Measurements from ENCODE around the gene LRCOL1. TPM values are rescaled to one million over a fixed set of nuclear protein-coding genes. Genes with fewer than 3 reads are reported as not detected.

Gene LRCOL1
- total and polyA plus RNA-seq, 2 experiments from 2014 or later: 1.7 TPM; not detected in 1

DNA sequence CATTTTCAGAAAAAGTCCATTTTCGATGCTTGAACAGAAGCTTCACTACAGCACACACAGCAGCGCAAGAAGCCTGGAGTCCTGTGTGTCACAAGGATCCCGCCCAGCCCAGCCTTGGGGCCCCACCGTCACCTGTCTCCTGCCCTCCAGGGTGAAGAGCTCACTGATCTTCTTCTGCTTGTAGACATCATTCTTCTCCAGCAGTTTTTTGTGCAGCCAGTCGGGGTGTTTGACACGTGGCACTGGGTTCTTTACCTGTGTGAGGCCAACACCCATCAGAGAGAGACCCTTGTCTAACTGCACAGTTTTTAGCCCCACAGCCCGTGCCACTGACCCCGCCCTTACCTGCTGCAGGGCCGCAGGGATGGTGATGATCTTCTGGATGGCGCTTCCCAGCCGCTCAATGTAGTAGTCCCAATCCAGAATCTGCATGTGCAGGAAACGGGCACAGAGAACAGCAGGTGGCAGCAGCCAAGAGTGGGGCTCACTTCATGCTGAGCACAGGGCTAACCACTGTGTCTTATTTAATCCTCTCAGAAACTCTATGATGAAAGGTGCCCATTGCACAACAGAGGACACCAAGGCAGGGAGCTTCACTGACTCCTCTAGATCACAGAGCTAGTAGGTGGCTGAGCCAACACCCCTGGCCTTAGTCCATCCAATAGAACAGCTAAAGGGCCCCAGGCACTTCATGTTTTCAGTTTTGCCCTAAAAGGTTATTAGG lies 46.8 kb upstream of the LRCOL1 start:
- TF ChIP-seq, protein P1, sequence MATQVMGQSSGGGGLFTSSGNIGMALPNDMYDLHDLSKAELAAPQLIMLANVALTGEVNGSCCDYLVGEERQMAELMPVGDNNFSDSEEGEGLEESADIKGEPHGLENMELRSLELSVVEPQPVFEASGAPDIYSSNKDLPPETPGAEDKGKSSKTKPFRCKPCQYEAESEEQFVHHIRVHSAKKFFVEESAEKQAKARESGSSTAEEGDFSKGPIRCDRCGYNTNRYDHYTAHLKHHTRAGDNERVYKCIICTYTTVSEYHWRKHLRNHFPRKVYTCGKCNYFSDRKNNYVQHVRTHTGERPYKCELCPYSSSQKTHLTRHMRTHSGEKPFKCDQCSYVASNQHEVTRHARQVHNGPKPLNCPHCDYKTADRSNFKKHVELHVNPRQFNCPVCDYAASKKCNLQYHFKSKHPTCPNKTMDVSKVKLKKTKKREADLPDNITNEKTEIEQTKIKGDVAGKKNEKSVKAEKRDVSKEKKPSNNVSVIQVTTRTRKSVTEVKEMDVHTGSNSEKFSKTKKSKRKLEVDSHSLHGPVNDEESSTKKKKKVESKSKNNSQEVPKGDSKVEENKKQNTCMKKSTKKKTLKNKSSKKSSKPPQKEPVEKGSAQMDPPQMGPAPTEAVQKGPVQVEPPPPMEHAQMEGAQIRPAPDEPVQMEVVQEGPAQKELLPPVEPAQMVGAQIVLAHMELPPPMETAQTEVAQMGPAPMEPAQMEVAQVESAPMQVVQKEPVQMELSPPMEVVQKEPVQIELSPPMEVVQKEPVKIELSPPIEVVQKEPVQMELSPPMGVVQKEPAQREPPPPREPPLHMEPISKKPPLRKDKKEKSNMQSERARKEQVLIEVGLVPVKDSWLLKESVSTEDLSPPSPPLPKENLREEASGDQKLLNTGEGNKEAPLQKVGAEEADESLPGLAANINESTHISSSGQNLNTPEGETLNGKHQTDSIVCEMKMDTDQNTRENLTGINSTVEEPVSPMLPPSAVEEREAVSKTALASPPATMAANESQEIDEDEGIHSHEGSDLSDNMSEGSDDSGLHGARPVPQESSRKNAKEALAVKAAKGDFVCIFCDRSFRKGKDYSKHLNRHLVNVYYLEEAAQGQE (IDR thresholded peaks at IDR 0.05; ENCODE audit: unreplicated experiment): no peak
- no peak for TF ChIP-seq NANOG (IDR thresholded peaks at IDR 0.05; ENCODE audit: borderline replicate concordance)
- TF ChIP-seq STAT1 (IDR thresholded peaks at IDR 0.05; ENCODE audit: unreplicated experiment): no peak
- TF ChIP-seq JUNB (IDR thresholded peaks at IDR 0.05; ENCODE audit: unreplicated experiment): no peak
- TF ChIP-seq EZH2phosphoT487 (IDR thresholded peaks at IDR 0.05; ENCODE audit: unreplicated experiment): no peak
- TF ChIP-seq, protein P2, sequence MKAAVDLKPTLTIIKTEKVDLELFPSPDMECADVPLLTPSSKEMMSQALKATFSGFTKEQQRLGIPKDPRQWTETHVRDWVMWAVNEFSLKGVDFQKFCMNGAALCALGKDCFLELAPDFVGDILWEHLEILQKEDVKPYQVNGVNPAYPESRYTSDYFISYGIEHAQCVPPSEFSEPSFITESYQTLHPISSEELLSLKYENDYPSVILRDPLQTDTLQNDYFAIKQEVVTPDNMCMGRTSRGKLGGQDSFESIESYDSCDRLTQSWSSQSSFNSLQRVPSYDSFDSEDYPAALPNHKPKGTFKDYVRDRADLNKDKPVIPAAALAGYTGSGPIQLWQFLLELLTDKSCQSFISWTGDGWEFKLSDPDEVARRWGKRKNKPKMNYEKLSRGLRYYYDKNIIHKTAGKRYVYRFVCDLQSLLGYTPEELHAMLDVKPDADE (IDR thresholded peaks at IDR 0.05): no peak
- no peak for TF ChIP-seq CREB1 (CRISPR knock-in tag; IDR thresholded peaks at IDR 0.05; ENCODE audit: low read depth)
- DNase-seq (ENCODE audit: low spot score): no peak
- H4K20me1 ChIP-seq (replicated peaks; ENCODE audit: insufficient read depth): peaks cover 6% of the 10 kb centered on the region
- no peaks in the 10 kb centered on the region for H3K4me1 Mint-ChIP-seq
- H3K4me3 ChIP-seq: no peak overlapping the region
- 0 out of 2 replicates have a peak, but pooled peaks cover 12% of the 10 kb centered on the region for H3F3A ChIP-seq (replicated peaks; ENCODE audit: low read depth)
- H3K36me3 ChIP-seq (ENCODE audit: insufficient read depth): peaks cover 72% of the 10 kb centered on the region
- ATAC-seq: no peak
- H3K4me2 ChIP-seq: no peak overlapping the region
- no peak overlapping the region for H3K4me3 Mint-ChIP-seq
- no peak overlapping the region for H2AFZ ChIP-seq
- H3K36me3 Mint-ChIP-seq (ENCODE audit: low read depth): peaks cover 89% of the 10 kb centered on the region
- H3K4me1 ChIP-seq (ENCODE audit: insufficient read depth): no peaks in the 10 kb centered on the region
- H3K9me2 ChIP-seq (ENCODE audit: insufficient read depth): no peaks in the 10 kb centered on the region
- H3K27me3 Mint-ChIP-seq (ENCODE audit: insufficient read depth, low read depth, poor library complexity): peaks cover 2% of the 10 kb centered on the region
- 0 out of 2 replicates have a peak overlapping the region, but pooled peaks have one; percentile 26 for H3K27ac ChIP-seq (ENCODE audit: low read depth)
- no peaks in the 10 kb centered on the region for H3K9me3 Mint-ChIP-seq
- H3K27ac Mint-ChIP-seq: no peak overlapping the region
- no peaks in the 10 kb centered on the region for H3K79me2 ChIP-seq (replicated peaks; ENCODE audit: insufficient read depth)
- no peaks in the 10 kb centered on the region for H3K27me3 ChIP-seq (ENCODE audit: insufficient read depth)

DNA sequence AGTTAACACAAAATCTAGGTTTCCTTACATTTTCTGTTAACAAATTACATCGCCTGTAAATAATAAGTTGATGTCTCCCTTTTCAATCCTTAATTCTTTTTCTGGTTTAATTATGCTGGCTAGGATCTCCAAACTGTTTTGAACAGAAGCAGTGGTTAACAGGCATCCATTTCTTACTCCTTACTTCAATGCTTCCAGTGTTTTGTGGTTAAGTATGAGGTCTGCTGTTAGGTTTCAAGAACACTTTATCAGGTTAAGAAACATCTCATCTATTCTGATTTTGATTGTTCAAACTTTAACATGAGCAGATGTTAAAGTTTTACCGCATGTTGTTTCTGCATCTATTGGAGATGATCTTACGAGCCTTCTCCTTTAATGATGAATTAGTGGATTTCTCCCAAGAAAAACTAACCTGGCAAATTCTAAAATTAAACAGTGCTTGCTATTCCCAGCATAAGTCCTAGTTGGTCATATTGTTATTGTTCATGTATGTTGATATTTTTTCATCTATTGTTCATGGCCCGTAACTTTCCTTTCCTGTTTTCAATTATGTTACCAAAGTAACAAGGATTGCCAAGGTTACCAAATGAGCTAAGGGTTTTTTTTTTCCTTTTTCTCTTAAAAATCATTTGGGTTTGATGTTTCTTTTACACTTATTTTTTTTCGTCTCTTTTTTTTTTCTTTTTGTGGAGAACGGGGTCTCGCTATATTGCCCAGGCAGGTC lies 43.3 kb upstream of the LRCOL1 start:
- peaks cover 84% of the 10 kb centered on the region for H3K36me3 Mint-ChIP-seq (ENCODE audit: low read depth)
- H3K9me2 ChIP-seq (ENCODE audit: insufficient read depth): no peaks in the 10 kb centered on the region
- no peak overlapping the region for H3K27ac ChIP-seq (ENCODE audit: low read depth)
- no peak overlapping the region for H2AFZ ChIP-seq
- no peaks in the 10 kb centered on the region for H3K27me3 ChIP-seq (ENCODE audit: insufficient read depth)
- H3K4me3 Mint-ChIP-seq: no peak overlapping the region
- H4K20me1 ChIP-seq (replicated peaks; ENCODE audit: insufficient read depth): peaks cover 4% of the 10 kb centered on the region
- peaks cover 2% of the 10 kb centered on the region for H3K27me3 Mint-ChIP-seq (ENCODE audit: insufficient read depth, low read depth, poor library complexity)
- H3K9me3 Mint-ChIP-seq: no peaks in the 10 kb centered on the region
- no peaks in the 10 kb centered on the region for H3K79me2 ChIP-seq (replicated peaks; ENCODE audit: insufficient read depth)
- no peak overlapping the region for H3K4me2 ChIP-seq
- no peak overlapping the region for H3K4me3 ChIP-seq
- no peak for ATAC-seq
- no peak overlapping the region for H3K27ac Mint-ChIP-seq
- H3K4me1 Mint-ChIP-seq: no peaks in the 10 kb centered on the region
- 0 out of 2 replicates have a peak, but pooled peaks cover 6% of the 10 kb centered on the region for H3F3A ChIP-seq (replicated peaks; ENCODE audit: low read depth)
- no peak for DNase-seq (ENCODE audit: low spot score)
- peaks cover 58% of the 10 kb centered on the region for H3K36me3 ChIP-seq (ENCODE audit: insufficient read depth)
- no peaks in the 10 kb centered on the region for H3K4me1 ChIP-seq (ENCODE audit: insufficient read depth)
- TF ChIP-seq, protein P1 (IDR thresholded peaks at IDR 0.05; ENCODE audit: unreplicated experiment): no peak
- TF ChIP-seq STAT1 (IDR thresholded peaks at IDR 0.05; ENCODE audit: unreplicated experiment) (no peak), CREB1 (CRISPR knock-in tag; IDR thresholded peaks at IDR 0.05; ENCODE audit: low read depth) (no peak), ZNF114 (CRISPR knock-in tag; IDR thresholded peaks at IDR 0.05) (no peak)
- TF ChIP-seq, protein P3, sequence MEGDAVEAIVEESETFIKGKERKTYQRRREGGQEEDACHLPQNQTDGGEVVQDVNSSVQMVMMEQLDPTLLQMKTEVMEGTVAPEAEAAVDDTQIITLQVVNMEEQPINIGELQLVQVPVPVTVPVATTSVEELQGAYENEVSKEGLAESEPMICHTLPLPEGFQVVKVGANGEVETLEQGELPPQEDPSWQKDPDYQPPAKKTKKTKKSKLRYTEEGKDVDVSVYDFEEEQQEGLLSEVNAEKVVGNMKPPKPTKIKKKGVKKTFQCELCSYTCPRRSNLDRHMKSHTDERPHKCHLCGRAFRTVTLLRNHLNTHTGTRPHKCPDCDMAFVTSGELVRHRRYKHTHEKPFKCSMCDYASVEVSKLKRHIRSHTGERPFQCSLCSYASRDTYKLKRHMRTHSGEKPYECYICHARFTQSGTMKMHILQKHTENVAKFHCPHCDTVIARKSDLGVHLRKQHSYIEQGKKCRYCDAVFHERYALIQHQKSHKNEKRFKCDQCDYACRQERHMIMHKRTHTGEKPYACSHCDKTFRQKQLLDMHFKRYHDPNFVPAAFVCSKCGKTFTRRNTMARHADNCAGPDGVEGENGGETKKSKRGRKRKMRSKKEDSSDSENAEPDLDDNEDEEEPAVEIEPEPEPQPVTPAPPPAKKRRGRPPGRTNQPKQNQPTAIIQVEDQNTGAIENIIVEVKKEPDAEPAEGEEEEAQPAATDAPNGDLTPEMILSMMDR (conservative IDR thresholded peaks at IDR 0.05; ENCODE audit: low read depth in 2 of 2): no peak
